RPMI7951 (cell line): ENCODE measurements around the gene MIDN. TPM values are rescaled to one million over a fixed set of nuclear protein-coding genes. Genes with fewer than 3 reads are reported as not detected.
"Not testable (repeated sequence)": the region's sequence is repeated elsewhere in the genome, so short reads cannot be mapped to it uniquely, and the experiment has no call there.

Source experiments
- DNase-seq: peaks from one replicate; pipeline ENCODE4 v3.0.0-alpha.2; 2012; ENCODE audit warnings: low read depth
- total RNA-seq: library from RNA; depleted of rRNA; stranded (reverse); fragments of >200 nt; shearing (Covaris generic); gene quantifications from 2 replicates; pipeline ENCODE4 v1.2.3, GENCODE V29; 2014; rRNA removed

The MIDN gene
- total RNA-seq, 1 experiment from 2014 or later, result 3.2 TPM

DNA sequence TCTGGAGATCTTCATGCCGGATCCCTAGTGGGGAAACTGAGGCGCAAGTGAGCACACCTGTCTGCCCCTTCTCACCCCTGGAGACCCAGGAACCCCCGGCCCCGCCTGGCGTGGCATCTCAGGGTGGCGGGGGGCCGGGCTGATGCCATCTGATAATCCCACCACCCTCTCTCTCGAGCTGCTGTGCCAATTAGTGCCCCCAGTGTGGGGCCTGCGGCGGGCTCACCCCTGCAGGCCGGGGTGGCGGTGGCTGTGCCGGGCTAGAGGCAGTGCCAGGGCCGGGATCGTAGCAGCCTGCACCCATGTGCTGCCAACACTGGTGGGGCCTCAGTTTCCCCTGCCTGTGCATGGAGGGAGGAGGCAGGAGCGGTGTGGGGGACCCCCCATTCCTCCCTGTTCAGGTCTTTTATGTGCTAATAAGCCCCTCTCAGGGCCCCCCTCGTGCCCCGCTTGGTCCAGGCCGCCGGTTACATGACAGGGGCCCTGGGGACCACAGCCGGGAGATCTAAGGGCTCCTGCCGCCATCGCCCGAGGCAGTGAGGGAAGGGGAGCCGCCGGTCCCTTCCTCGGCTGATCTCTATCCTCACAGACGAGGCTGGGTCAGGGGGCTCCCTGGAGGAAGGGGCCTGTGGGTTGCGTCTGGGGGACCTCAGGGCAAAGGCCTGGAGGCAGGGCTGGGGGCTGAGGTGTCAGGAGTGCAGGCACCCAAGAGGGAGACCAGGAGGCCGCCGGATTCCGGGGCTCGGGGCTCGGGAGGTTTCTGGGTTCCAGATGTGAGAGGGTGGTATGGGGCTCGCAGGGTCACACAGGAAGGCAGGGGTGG, 45.6 kb downstream of the MIDN start:
- no peak for DNase-seq

DNA sequence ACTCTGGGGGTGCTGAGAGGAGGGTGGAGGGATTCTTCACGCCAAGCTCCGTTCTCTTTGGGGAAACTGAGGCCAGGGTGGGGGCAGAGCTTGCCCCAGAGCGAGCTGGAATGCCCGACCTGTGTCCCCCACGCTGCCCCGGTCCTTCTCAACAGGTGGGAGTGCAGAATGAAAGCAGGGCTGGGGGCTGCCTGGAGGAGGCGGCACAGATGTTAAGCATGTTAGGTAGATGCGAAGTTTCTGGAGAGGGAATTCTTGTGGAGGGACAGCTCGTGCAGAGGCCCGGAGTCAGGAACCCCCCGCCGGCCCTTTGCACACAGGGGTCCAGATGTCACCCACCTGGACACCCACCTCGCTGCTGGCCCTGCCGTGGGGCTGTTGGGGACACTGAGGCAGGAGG, 46.3 kb downstream of the MIDN start:
- no peak for DNase-seq

DNA sequence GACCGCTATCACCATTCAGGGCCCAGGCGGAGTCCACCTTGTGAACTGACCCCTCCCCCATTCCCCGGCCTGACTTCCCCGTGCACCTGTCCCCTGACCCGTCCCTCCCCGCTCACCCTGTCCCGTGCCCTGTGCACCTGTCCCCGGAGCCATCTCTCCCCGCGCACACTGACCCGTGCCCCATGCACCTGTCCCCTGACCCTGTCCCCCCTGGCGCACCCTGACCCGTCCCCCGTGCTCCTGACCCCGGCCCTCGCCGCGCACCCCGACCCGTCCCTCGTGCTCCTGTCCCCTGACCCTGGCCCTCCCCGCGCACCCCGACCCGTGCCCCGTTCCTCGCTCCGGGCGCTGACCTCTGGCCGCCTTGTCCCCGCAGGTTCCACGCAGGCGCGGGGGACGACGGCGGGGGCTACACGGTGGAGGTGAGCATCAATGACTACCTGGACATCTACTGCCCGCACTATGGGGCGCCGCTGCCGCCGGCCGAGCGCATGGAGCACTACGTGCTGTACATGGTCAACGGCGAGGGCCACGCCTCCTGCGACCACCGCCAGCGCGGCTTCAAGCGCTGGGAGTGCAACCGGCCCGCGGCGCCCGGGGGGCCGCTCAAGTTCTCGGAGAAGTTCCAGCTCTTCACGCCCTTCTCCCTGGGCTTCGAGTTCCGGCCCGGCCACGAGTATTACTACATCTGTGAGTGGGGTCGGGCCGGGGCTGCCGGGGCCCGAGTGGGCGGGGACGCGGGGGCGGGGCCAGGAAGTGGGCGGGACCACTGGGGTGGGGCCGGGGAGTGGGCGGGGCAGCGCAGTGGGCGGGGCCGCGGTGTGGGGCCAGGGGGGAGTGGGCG, 47.0 kb downstream of the MIDN start:
- no peak for DNase-seq

DNA sequence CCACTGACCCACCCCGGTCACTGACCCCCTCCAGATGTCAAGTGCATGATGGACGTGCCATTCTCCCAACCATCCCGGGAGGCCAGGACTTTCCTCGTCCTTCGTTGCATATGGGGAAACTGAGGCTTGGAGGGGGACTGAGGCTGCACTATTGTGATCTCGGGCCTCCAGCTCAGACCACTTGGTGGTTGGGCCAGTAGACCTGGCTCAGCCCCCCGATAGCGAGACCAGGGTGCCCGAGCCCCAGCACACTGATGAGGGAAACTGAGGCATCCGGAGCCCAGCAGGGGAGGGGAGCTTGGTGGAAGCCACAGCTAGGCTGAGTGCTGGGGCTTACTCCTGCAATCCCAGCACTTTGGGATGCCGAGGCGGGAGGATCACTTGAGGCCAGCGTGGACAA, 47.7 kb downstream of the MIDN start:
- DNase-seq, result no peak

DNA sequence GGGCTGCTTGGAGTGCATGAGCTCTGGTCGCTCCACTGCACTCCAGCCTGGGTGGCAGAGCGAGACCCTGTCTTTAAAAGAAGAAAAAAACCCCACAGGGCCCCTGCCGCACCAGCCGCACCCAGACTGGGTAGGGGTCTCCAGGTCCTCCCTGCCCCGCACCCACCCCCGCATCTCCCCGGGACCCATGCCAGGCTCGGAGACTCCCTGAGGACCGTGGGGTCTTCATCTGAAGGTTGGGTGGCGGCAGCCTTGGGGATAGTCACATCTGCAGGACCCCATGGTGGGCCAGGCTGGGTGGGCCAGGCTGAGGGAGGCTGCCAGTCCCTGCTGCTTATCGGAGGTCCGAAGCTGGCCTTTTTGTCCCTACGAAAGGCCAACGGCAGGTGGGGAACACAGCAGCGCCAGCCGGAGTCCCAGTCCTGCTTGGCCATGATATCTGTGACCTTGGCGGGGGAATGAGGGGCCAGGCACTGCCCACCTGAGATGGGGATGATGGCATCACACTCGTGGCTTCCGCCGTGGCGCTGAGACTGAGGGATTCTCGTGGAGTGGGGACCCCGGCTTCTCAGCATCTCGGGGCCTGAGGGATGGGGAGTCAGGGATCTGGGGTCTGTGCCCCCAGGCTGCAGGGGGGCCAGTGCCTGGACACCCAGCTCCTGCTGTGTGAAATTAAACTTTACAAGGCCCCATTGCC, 48.3 kb downstream of the MIDN start:
- no peak for DNase-seq

DNA sequence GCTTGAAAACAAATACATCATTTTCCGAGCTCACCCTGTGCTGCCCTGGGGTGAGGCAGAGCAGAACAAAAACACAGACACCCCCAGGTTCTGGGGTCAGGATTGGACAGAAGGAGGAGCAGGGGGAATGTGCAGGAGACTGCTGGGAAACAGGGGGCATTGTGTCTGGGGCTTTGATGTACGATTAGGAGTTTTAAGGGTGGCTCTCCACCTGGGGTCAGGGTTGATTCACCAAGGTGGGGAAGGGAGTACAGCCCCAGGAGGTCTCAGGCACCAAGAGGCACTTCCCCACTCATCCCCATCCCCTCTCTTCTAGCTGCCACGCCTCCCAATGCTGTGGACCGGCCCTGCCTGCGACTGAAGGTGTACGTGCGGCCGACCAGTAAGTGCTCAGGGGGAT, 49.9 kb downstream of the MIDN start:
- no peak for DNase-seq

DNA sequence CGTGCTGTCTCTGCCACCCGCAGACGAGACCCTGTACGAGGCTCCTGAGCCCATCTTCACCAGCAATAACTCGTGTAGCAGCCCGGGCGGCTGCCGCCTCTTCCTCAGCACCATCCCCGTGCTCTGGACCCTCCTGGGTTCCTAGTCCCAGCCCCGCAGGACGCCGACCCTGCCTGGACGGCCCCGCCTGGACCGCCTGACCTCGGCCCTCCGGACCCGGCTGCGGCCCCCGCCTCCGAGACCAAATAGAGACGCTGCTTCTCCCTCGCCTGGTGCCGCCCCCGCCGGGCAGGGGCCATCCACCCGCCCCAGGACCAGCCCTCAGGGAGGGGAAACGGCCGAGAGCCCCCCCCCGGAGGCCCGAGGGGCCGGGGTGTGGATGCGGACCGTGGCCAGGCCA, 51.4 kb downstream of the MIDN start:
- no peak for DNase-seq

DNA sequence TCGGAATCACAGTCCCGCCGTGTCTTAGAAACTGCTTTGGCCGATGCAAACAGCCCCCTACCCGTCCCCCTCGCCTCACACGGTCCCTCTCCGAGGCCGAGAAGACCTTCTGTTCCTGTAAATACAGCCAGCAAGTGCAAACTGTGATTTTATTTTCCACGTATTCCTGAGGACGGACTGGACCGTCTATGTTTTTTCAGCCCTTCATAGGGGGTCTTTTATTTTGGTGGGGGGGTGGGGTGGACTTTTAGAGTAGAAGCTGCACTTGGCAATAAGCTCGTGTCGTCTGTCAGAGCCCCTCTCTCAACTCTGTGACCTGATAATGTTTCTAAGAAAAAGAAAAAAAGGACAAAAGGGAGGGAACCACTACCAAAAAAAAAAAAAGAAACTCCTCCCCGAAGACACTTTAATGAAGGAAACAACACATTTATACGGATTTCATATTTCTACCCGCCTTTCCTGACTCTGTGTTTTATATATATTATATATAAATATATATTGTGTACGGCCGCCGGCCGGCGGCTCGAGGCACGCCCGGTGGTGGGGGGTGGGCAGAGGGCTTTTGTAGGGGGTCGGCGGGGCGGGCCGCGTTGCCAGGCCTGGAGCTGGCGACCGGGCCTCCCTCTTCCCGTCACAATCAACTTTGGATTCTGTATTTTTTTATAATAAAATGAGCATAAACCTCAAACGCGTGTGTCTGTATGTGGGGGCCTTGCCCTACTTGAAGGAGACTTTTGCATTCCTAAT, 52.5 kb downstream of the MIDN start:
- DNase-seq, result no peak

DNA sequence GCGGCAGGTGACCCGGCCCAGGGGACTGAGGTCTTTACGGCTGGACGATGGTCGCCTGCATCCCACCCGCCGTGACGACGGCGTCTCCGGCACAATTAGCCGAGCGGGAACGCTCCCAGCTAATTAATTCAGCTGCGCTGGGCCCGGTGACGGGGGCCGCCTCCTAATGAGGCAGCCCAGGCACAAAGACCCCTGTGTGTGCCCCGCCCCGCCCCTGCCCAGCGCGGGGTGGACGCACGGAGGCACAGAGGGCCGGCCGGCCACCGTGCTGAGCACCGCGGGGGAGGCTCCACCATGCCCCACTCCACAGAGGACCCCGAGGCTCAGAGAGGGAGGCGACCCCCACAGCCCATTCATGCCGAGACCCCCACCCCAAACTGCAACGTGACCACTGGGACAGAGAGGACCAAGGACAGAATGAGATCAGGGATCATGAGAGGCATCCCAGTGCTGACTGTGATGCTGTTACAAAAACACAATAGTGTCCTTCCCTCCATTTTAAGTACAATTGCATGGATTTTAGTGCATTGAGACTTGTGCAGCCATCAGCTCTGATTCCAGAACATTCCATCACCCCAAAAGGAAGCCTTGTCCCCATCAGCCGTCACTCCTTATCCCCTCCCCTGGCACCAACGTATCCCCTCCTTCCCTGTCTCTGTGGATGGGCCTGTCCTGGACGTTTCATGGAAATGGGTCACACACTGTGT, 54.3 kb downstream of the MIDN start:
- no peak for DNase-seq

DNA sequence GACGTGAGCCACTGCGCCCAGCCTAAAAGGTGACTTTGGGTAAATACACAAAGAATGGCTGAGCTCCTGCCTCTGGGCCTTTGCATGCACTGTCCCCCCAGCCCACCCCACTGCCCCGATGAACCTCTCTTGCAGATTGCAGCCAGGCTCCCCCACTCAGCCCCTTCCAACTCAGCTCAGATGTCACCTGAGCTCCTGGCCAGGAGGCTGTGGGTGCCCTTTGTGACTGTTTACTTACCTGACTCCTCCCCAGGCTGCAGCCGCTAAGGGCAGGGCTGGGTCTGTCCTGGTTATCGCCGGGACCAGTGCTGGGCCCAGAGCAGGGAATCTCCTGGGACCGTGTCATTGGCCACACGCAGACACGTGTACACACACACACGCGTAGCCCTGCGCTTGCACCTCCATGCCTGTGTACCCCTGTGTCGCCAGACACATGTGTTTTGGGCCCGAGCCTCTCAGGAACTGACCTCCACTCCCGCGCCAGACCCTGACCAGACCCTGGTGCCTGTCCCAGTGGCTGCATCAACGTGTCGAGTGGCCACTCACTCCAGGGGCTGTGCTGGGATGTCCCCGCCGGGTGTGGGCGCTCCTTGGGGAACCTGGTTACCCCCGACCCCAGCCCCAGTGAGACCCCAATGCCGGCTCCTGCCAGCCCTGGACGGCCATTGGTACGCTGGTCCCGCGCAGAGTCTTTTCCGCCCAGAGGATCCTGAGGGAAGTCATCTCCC, 56.0 kb downstream of the MIDN start:
- no peak for DNase-seq

DNA sequence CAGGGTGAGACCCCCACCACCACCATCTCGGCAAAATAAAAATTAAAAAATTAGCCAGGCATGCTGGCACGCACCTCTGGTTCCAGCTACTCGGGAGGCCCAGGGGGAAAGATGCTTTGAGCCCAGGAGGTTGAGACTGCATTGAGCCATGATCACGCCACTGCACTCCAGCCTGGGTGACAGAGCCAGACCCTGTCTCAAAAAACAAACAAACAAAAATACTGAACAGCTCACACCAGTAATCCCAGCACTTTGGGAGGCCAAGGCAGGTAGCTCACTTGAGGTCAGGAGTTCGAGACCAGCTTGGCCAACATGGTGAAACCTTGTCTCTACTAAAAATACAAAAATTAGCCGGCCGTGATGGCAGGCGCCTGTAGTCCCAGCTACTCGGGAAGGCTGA, 57.0 kb downstream of the MIDN start:
- DNase-seq, result not testable (repeated sequence)

DNA sequence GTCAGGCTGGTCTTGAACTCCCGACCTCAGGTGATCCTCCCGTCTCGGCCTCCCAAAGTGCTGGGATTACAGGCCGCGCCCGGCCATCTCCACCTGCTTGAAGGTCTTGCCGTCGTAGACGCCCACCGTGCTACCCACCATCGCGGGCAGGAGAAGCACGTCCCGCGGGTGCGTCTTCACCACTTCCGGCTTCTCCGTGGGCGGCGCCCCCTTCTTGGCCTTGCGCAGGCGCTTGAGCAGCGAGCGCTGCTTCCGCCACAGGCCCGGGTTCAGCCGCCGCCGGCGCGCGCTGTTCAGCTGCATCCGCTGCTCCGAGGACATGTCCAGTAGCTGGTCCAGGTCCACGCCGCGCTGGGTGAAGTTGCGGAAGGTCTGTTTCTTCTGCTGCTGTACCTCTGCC, 58.9 kb downstream of the MIDN start:
- no peak for DNase-seq

DNA sequence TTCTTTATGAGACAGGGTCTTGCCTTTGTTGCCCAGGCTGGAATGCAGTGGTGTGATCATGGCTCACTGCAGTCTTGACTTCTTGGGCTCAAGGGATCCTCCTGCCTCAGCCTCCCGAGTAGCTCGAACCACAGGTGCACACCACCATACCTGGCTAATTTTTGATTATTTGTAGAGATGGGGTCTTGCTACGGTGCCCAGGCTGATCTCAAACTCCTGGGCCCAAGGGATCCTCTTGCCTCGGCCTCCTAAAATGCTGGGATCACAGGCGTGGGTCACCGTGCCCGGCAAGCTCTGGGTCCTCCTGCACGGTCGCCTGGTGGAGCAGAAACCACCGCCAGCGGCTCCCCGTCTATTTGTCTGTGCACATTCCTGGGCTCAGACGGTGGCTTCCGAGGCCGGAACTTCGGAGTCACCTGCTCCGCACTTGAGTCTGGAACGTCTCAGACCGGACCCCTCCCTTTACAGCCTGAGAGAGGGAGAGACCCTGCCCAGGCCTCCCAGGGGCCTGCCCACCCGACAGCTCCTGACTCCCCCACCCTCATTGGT, 59.4 kb downstream of the MIDN start:
- no peak for DNase-seq

DNA sequence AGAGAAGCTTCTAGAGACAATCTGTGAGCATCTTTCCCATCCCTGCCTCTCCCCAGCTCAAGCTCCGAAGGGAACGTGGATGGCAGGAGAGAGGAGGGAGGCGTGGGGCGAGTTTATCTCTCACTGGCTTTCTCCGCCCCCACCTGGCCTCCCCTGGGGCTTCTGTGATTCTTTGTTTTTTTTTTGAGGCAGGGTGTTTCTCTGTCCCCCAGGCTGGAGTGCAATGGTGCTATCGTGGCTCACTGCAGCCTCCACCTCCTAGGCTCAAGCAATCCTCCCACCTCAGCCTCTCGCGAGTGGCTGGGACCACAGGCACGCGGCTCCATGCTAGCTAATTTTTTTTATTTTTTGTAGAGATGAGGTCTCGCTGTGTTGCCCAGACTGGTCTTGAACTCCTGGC, 60.3 kb downstream of the MIDN start:
- DNase-seq, result no peak

Other genes starting within 250 kb of the MIDN start
- gene GRIN3B, start 248.2 kb upstream of the MIDN start, total RNA-seq, result 0.20 and 0.24 TPM in 2 replicates
- 46.9 and 58.0 TPM in 2 replicates for gene TMEM259, start 227.5 kb upstream of the MIDN start, total RNA-seq
- not detected in 2 replicates for gene RNU6-2, start 227.1 kb upstream of the MIDN start, total RNA-seq
- 179 and 199 TPM in 2 replicates for gene CNN2, start 222.0 kb upstream of the MIDN start, total RNA-seq
- 1.5 and 3.4 TPM in 2 replicates for gene ABCA7, start 208.5 kb upstream of the MIDN start, total RNA-seq
- gene ARHGAP45, start 181.4 kb upstream of the MIDN start, total RNA-seq, result 0.98 and 1.3 TPM in 2 replicates
- gene POLR2E, start 153.2 kb upstream of the MIDN start, total RNA-seq, result 128 and 158 TPM in 2 replicates
- gene GPX4, start 144.6 kb upstream of the MIDN start, total RNA-seq, result 386 and 470 TPM in 2 replicates
- gene SBNO2, start 74.3 kb upstream of the MIDN start, total RNA-seq, result 12.1 and 16.3 TPM in 2 replicates
- gene STK11, start 42.8 kb upstream of the MIDN start, total RNA-seq, result 19.8 and 34.9 TPM in 2 replicates
- 0.48 and 0.88 TPM in 2 replicates for gene CBARP, start 10.6 kb upstream of the MIDN start, total RNA-seq
- gene ATP5F1D, start 6.8 kb upstream of the MIDN start, total RNA-seq, result 41.8 and 78.0 TPM in 2 replicates
- 44.2 and 66.8 TPM in 2 replicates for gene CIRBP, start 20.7 kb downstream of the MIDN start, total RNA-seq
- gene FAM174C, start 26.9 kb downstream of the MIDN start, total RNA-seq, result 57.6 and 92.0 TPM in 2 replicates
- gene EFNA2, start 37.3 kb downstream of the MIDN start, total RNA-seq, result not detected in 2 replicates
- gene NDUFS7, start 135.3 kb downstream of the MIDN start, total RNA-seq, result 99.1 and 139 TPM in 2 replicates
- gene GAMT, start 153.0 kb downstream of the MIDN start, total RNA-seq, result 15.3 and 24.9 TPM in 2 replicates
- gene DAZAP1, start 159.0 kb downstream of the MIDN start, total RNA-seq, result 43.9 and 88.3 TPM in 2 replicates
- 1,276 and 1,680 TPM in 2 replicates for gene RPS15, start 189.8 kb downstream of the MIDN start, total RNA-seq
- not detected in 2 replicates for gene APC2, start 201.5 kb downstream of the MIDN start, total RNA-seq
- 25.2 and 27.1 TPM in 2 replicates for gene C19orf25, start 230.6 kb downstream of the MIDN start, total RNA-seq
- 0.39 and 5.5 TPM in 2 replicates for gene PCSK4, start 241.8 kb downstream of the MIDN start, total RNA-seq
- 3.3 and 4.2 TPM in 2 replicates for gene REEP6, start 242.6 kb downstream of the MIDN start, total RNA-seq